Measurements from ENCODE around the gene TNRC6C.
"Not testable (repeated sequence)": the region's sequence is repeated elsewhere in the genome, so short reads cannot be mapped to it uniquely, and the experiment has no call there.

Gene TNRC6C

GRCh38 chr17:78128551-78129350 lies 170.2 kb downstream of the TNRC6C start, which contains the start of gene TMC6:
TMC6 (minus strand) TSS chr17:78128755; CDS start chr17:78126832, 1,923 bp downstream.
- DNase-seq: peak; percentile 74

GRCh38 chr17:78129351-78130089 lies 171.0 kb downstream of the TNRC6C start:
- no peak for DNase-seq

GRCh38 chr17:78130090-78130436 lies 171.6 kb downstream of the TNRC6C start:
- DNase-seq: no peak

- no peak for DNase-seq
Measured at GRCh38 chr17:78130437-78131101, 172.1 kb downstream of the TNRC6C start, which contains the start of gene TMC8. TMC8 (plus strand) TSS chr17:78130771; CDS start chr17:78131589, 818 bp downstream.

GRCh38 chr17:78131172-78132083 lies 172.9 kb downstream of the TNRC6C start:
- no peak for DNase-seq

- DNase-seq: no peak
Measured at GRCh38 chr17:78132084-78132676, 173.7 kb downstream of the TNRC6C start.

- DNase-seq: no peak
Measured at GRCh38 chr17:78132767-78133178, 174.3 kb downstream of the TNRC6C start.

GRCh38 chr17:78133179-78133951 lies 174.9 kb downstream of the TNRC6C start:
- no peak for DNase-seq

- no peak for DNase-seq
Measured at GRCh38 chr17:78133971-78134898, 175.7 kb downstream of the TNRC6C start.

GRCh38 chr17:78134899-78135385 lies 176.4 kb downstream of the TNRC6C start:
- DNase-seq: no peak

- DNase-seq: no peak
Measured at GRCh38 chr17:78135858-78136500, 177.5 kb downstream of the TNRC6C start.

GRCh38 chr17:78137392-78138203 lies 179.1 kb downstream of the TNRC6C start:
- DNase-seq: no peak

GRCh38 chr17:78138204-78139060 lies 179.9 kb downstream of the TNRC6C start:
- no peak for DNase-seq

- DNase-seq: not testable (repeated sequence)
Measured at GRCh38 chr17:78139861-78140168, 181.3 kb downstream of the TNRC6C start.

GRCh38 chr17:78140169-78141051 lies 181.9 kb downstream of the TNRC6C start:
- DNase-seq: peak; percentile 83

GRCh38 chr17:78141437-78142118 lies 183.1 kb downstream of the TNRC6C start:
- DNase-seq: no peak
